ENCODE results near the gene PDE1A.

DNA sequence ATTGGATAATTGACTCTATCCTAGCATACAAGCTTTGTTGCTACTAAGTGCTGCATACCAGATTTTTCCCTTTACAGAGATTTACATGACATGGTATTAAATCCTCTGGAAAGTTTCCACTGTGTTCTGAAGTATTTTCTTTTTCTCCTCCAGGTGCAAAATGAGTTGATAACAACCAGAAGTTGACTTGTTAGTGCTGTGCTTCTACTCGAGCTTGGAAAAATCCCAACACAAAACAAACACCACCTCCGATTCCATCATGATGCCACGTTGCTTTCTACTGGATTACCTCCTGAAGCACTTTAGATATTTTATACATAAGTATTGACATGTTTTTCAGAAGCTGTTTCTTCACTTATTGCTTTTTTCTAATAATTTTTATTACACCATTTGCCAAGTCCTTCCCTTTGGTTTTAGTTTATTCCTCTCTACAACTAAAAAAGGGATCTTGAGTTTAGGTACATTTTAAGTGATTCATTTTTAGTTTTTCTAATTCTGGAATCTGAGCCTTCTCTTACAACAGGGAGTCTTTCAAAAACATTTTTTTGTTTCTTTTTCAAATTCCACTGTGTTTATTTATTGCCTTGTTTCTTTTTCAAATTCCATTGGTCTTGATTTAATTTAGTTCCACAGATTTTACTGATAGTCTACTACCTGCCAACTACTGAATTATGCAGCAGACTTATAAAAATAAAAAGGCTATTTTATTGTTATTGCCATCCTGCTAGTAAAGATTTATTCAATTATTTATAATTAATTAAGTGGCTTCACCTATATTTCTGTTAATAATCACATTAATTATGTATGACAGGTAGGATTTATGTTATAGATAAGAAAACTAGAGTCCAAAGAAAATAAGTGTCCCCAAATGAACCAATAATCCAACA is 297.8 kb downstream of the PDE1A start:
- TF ChIP-seq, protein P1, sequence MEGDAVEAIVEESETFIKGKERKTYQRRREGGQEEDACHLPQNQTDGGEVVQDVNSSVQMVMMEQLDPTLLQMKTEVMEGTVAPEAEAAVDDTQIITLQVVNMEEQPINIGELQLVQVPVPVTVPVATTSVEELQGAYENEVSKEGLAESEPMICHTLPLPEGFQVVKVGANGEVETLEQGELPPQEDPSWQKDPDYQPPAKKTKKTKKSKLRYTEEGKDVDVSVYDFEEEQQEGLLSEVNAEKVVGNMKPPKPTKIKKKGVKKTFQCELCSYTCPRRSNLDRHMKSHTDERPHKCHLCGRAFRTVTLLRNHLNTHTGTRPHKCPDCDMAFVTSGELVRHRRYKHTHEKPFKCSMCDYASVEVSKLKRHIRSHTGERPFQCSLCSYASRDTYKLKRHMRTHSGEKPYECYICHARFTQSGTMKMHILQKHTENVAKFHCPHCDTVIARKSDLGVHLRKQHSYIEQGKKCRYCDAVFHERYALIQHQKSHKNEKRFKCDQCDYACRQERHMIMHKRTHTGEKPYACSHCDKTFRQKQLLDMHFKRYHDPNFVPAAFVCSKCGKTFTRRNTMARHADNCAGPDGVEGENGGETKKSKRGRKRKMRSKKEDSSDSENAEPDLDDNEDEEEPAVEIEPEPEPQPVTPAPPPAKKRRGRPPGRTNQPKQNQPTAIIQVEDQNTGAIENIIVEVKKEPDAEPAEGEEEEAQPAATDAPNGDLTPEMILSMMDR (IDR thresholded peaks at IDR 0.05; ENCODE audit: low read depth, low read length, poor library complexity, severe bottlenecking): no peak
- no peak for TF ChIP-seq EZH2phosphoT487 (IDR thresholded peaks at IDR 0.05; ENCODE audit: borderline replicate concordance, low read length)

Data from DOHH2 (cell line).